SHP77 treated with DMSO at 0.1 percent for 48 hours (cell line): ENCODE data around the gene CSF1R.

Experiments used
- DNase-seq: peaks from one replicate; lab custom pipeline; 2025; lab: John Stamatoyannopoulos, UW

CSF1R gene

GRCh38 chr5:150023136-150023535 lies 63.2 kb downstream of the CSF1R start:
- DNase-seq = no peak

GRCh38 chr5:150022681-150023080 lies 63.7 kb downstream of the CSF1R start:
- no peak for DNase-seq

GRCh38 chr5:150022158-150022531 lies 64.2 kb downstream of the CSF1R start:
- DNase-seq = no peak

- DNase-seq = no peak
Observed at GRCh38 chr5:150021491-150022157, 64.7 kb downstream of the CSF1R start.

- DNase-seq = no peak
Observed at GRCh38 chr5:150020249-150020648, 66.1 kb downstream of the CSF1R start.

GRCh38 chr5:150017226-150018005 lies 68.9 kb downstream of the CSF1R start:
- no peak for DNase-seq

- DNase-seq = no peak
Observed at GRCh38 chr5:150016537-150016936, 69.8 kb downstream of the CSF1R start.

- DNase-seq = no peak
Observed at GRCh38 chr5:150015415-150015814, 70.9 kb downstream of the CSF1R start.

GRCh38 chr5:150014456-150014855 lies 71.9 kb downstream of the CSF1R start:
- DNase-seq = no peak

GRCh38 chr5:150013931-150014330 lies 72.4 kb downstream of the CSF1R start:
- DNase-seq = no peak

- DNase-seq = no peak
Observed at GRCh38 chr5:150009671-150010387, 76.5 kb downstream of the CSF1R start.

- DNase-seq = no peak
Observed at GRCh38 chr5:150007050-150007449, 79.3 kb downstream of the CSF1R start.

- DNase-seq = no peak
Observed at GRCh38 chr5:150006318-150006717, 80.0 kb downstream of the CSF1R start.
